ENCODE measurements around the gene C19orf38. TPM values are rescaled to one million over a fixed set of nuclear protein-coding genes. Genes with fewer than 3 reads are reported as not detected.

Gene C19orf38
- total RNA-seq, 4 donors from 2014 or later: 0.97 to 3.6 (median 1.1) TPM; not detected in 1

GRCh38 chr19:10891405-10892086 is 43.3 kb downstream of the C19orf38 start:
- H3K4me1 ChIP-seq: peaks cover 26 to 67% (median 39%) of the 10 kb centered on the region in 4 donors

GRCh38 chr19:10892256-10892655 is 44.0 kb downstream of the C19orf38 start:
- no peaks in the 10 kb centered on the region for H3K27me3 ChIP-seq
- peaks cover 33 to 69% (median 42%) of the 10 kb centered on the region in 4 donors for H3K4me1 ChIP-seq
- intact Hi-C loops (cut with DNase I): no loop called here
- no peak for TF ChIP-seq POLR2AphosphoS5 (IDR thresholded peaks at IDR 0.05)
- TF ChIP-seq EP300 (IDR thresholded peaks at IDR 0.05): no peak
- TF ChIP-seq CTCF (IDR thresholded peaks at IDR 0.05): no peak
- no peak for TF ChIP-seq POLR2A (IDR thresholded peaks at IDR 0.05; ENCODE audit: low read depth)
- no peak for DNase-seq (ENCODE audit: extremely low spot score)
- no peak overlapping the region for H3K4me3 ChIP-seq
- no peak overlapping the region for H3K27ac ChIP-seq (replicated peaks in 1 of 4)
- H3K36me3 ChIP-seq: no peaks in the 10 kb centered on the region
- WGBS: 87% methylated on average over 13 of the region's 13 CpGs
- no peaks in the 10 kb centered on the region for H3K9me3 ChIP-seq

More at GRCh38 chr19:10891405-10892086, 43.3 kb downstream of the C19orf38 start:
- TF ChIP-seq EP300 (IDR thresholded peaks at IDR 0.05) (no peak), POLR2A (IDR thresholded peaks at IDR 0.05; ENCODE audit: low read depth) (no peak), POLR2AphosphoS5 (IDR thresholded peaks at IDR 0.05) (no peak), CTCF (IDR thresholded peaks at IDR 0.05) (no peak)
- intact Hi-C loops (cut with DNase I): no loop called here
- no peak for DNase-seq (ENCODE audit: extremely low spot score)
- Histone ChIP-seq H3K27me3 (no peaks in the 10 kb centered on the region), H3K36me3 (no peaks in the 10 kb centered on the region), H3K9me3 (no peaks in the 10 kb centered on the region), H3K4me3 (no peak overlapping the region), H3K27ac (replicated peaks in 1 of 4) (peak overlapping the region in 2 of 4 donors; percentile 18 to 44)
- 74% methylated on average over 13 of the region's 21 CpGs for WGBS

GRCh38 chr19:10894911-10895213 is 46.6 kb downstream of the C19orf38 start:
- H3K4me1 ChIP-seq: peaks cover 47 to 79% (median 57%) of the 10 kb centered on the region in 4 donors

GRCh38 chr19:10895363-10895762 is 47.1 kb downstream of the C19orf38 start:
- WGBS: 100% methylated on average over 1 of the region's 6 CpGs

More at GRCh38 chr19:10894911-10895213, 46.6 kb downstream of the C19orf38 start:
- no peak overlapping the region for H3K27ac ChIP-seq (replicated peaks in 1 of 4)
- H3K4me3 ChIP-seq: no peak overlapping the region
- H3K9me3 ChIP-seq: no peaks in the 10 kb centered on the region
- H3K36me3 ChIP-seq: no peaks in the 10 kb centered on the region
- intact Hi-C loops (cut with DNase I): no loop called here
- no peak for DNase-seq (ENCODE audit: extremely low spot score)
- no peaks in the 10 kb centered on the region for H3K27me3 ChIP-seq
- 88% methylated on average over 7 of the region's 7 CpGs for WGBS
- TF ChIP-seq POLR2A (IDR thresholded peaks at IDR 0.05; ENCODE audit: low read depth) (no peak), POLR2AphosphoS5 (IDR thresholded peaks at IDR 0.05) (no peak), CTCF (IDR thresholded peaks at IDR 0.05) (no peak), EP300 (IDR thresholded peaks at IDR 0.05) (no peak)

More at GRCh38 chr19:10895363-10895762, 47.1 kb downstream of the C19orf38 start:
- H3K27ac ChIP-seq (replicated peaks in 1 of 4): no peak overlapping the region
- DNase-seq (ENCODE audit: extremely low spot score): no peak
- no peaks in the 10 kb centered on the region for H3K9me3 ChIP-seq
- H3K4me3 ChIP-seq: no peak overlapping the region
- no peaks in the 10 kb centered on the region for H3K36me3 ChIP-seq
- peaks cover 51 to 83% (median 62%) of the 10 kb centered on the region in 4 donors for H3K4me1 ChIP-seq
- intact Hi-C loops (cut with DNase I): no loop called here
- TF ChIP-seq CTCF (IDR thresholded peaks at IDR 0.05) (no peak), EP300 (IDR thresholded peaks at IDR 0.05) (no peak), POLR2A (IDR thresholded peaks at IDR 0.05; ENCODE audit: low read depth) (no peak), POLR2AphosphoS5 (IDR thresholded peaks at IDR 0.05) (no peak)
- H3K27me3 ChIP-seq: no peaks in the 10 kb centered on the region

Measured in esophagus muscularis mucosa (tissue), 4 donors.